ENCODE data around the gene PTGDR. TPM values are rescaled to one million over a fixed set of nuclear protein-coding genes. Genes with fewer than 3 reads are reported as not detected.

The PTGDR gene, protein sequence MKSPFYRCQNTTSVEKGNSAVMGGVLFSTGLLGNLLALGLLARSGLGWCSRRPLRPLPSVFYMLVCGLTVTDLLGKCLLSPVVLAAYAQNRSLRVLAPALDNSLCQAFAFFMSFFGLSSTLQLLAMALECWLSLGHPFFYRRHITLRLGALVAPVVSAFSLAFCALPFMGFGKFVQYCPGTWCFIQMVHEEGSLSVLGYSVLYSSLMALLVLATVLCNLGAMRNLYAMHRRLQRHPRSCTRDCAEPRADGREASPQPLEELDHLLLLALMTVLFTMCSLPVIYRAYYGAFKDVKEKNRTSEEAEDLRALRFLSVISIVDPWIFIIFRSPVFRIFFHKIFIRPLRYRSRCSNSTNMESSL
- 4.2 TPM for total RNA-seq

- ATAC-seq (peak; percentile 64), DNase-seq (ENCODE audit: low spot score) (no peak)
- intact Hi-C loops (cut with DNase I): no loop called here
Measured at GRCh38 chr14:52267501-52268278, at the start of gene PTGDR. Gene PTGDR (plus strand): TSS chr14:52267698. CDS start chr14:52267815, 117 bp downstream.

DNA sequence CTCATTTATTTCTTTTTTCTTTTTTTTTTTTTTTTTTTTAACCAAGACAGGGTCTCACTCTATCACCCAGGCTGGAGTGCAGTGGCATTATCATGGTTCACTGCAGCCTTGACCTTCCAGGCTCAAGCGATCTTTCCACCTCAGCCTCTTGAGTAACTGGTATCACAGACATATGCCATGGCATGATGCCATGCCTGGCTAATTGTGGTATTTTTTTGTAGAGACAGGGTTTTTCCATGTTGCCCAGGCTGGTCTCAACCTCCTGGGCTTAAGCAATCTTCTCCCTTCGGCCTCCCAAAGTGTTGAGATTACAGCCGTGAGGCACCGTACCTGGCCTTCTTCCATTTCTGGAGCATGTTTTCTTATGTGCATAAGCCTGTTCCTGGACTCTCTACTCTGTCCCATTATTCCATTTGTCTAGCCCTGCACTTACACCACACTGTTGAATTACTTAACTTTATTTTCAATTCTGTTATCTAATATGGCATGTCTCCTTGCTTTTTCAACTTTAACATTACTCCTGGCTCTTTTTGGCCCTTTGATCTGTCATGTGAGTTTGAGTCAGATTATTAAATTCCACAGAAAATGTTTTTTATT lies 47.9 kb upstream of the PTGDR start:
- intact Hi-C loops (cut with DNase I): no loop called here
- DNase-seq (ENCODE audit: low spot score): no peak
- no peak for ATAC-seq

DNA sequence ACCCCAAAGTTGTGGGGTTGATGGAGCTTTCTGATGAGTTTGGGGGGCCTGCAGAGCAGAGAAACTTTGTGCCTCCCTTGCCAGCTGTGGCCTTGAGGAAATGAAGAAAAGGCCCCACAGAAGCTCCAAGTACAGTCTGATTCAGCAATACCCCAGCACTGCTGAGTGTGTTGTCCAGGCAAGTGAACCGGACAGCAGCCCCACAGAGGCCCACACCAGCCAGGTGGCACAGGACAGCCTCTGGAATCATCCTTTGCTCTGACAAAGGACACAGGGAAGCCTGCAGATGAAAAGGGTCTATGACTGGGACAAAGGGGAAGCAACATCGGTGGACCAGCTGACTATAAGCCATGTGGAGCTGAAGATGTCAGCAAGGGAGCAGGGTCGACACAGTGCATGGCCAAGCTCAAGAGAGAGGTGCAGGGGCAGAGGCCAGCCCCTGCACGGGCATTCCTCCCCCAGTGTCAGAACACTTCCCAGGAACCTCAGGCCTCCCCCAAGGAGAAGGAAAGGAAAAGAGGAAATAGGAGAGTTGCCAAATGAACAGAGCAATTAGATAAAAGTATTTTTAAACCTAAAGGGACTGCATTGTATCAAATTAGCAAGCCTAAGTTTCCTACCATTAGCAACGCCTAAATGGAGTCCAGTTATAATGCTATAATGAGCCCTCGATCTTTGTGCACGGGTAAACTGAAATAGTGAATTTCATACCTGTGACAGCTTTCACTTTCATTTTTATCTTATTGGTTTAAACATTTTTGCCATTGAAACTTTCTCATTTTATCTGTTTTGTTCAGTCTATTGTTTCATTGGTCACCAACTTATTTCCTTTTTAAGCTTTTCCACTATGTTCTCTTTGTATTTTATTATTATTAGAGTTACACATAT lies 46.3 kb upstream of the PTGDR start:
- no peak for DNase-seq (ENCODE audit: low spot score)
- intact Hi-C loops (cut with DNase I): no loop called here
- ATAC-seq: peak; percentile 17

- DNase-seq (ENCODE audit: low spot score): no peak
- no peak for ATAC-seq
- intact Hi-C loops (cut with DNase I): no loop called here
Measured at GRCh38 chr14:52222901-52223300, 44.6 kb upstream of the PTGDR start.

- DNase-seq (ENCODE audit: low spot score): no peak
- intact Hi-C loops (cut with DNase I): no loop called here
- ATAC-seq: no peak
Measured at GRCh38 chr14:52227619-52228222, 39.8 kb upstream of the PTGDR start.

GRCh38 chr14:52233693-52234092 lies 33.8 kb upstream of the PTGDR start:
- DNase-seq (ENCODE audit: low spot score): no peak
- intact Hi-C loops (cut with DNase I): no loop called here
- ATAC-seq: no peak

- intact Hi-C loops (cut with DNase I): no loop called here
- DNase-seq (ENCODE audit: low spot score): no peak
- no peak for ATAC-seq
Measured at GRCh38 chr14:52235434-52235833, 32.1 kb upstream of the PTGDR start.

GRCh38 chr14:52235866-52236510 lies 31.5 kb upstream of the PTGDR start:
- ATAC-seq (no peak), DNase-seq (ENCODE audit: low spot score) (no peak)
- intact Hi-C loops (cut with DNase I): no loop called here

DNA sequence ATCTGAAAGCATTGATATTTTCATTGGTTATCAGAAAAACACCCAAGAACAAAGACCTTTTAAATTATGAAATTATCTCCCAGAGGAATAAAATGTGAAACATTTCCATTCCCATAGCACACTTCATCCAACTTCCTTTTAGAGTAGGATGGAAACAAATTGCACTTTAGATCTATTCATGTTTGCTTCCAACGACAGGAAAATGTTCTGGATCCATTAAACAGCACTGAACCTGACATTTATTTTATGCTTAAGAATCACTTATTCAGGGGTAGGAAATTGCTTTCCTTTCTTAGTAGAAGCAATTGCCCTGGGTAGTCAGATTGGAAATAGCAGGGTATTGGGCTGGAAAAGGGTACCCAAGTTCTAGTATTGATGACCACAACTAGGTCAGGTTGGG lies 28.8 kb upstream of the PTGDR start:
- ATAC-seq (no peak), DNase-seq (ENCODE audit: low spot score) (no peak)
- intact Hi-C loops (cut with DNase I): no loop called here

GRCh38 chr14:52240623-52241022 lies 26.9 kb upstream of the PTGDR start:
- intact Hi-C loops (cut with DNase I): no loop called here
- no peak for DNase-seq (ENCODE audit: low spot score)
- ATAC-seq: no peak

- ATAC-seq (no peak), DNase-seq (ENCODE audit: low spot score) (no peak)
- intact Hi-C loops (cut with DNase I): no loop called here
Measured at GRCh38 chr14:52241087-52241793, 26.3 kb upstream of the PTGDR start.

- no peak for DNase-seq (ENCODE audit: low spot score)
- ATAC-seq: no peak
- intact Hi-C loops (cut with DNase I): no loop called here
Measured at GRCh38 chr14:52244328-52244727, 23.2 kb upstream of the PTGDR start.

- no peak for DNase-seq (ENCODE audit: low spot score)
- intact Hi-C loops (cut with DNase I): no loop called here
- ATAC-seq: no peak
Measured at GRCh38 chr14:52244997-52245396, 22.5 kb upstream of the PTGDR start.

GRCh38 chr14:52248057-52248456 lies 19.4 kb upstream of the PTGDR start:
- DNase-seq (ENCODE audit: low spot score) (no peak), ATAC-seq (no peak)
- intact Hi-C loops (cut with DNase I): no loop called here

- DNase-seq (ENCODE audit: low spot score) (no peak), ATAC-seq (no peak)
- intact Hi-C loops (cut with DNase I): no loop called here
Measured at GRCh38 chr14:52251724-52252123, 15.8 kb upstream of the PTGDR start.

- no peak for DNase-seq (ENCODE audit: low spot score)
- peak; percentile 77 for ATAC-seq
- intact Hi-C loops (cut with DNase I): no loop called here
Measured at GRCh38 chr14:52253503-52253902, 14.0 kb upstream of the PTGDR start.

DNA sequence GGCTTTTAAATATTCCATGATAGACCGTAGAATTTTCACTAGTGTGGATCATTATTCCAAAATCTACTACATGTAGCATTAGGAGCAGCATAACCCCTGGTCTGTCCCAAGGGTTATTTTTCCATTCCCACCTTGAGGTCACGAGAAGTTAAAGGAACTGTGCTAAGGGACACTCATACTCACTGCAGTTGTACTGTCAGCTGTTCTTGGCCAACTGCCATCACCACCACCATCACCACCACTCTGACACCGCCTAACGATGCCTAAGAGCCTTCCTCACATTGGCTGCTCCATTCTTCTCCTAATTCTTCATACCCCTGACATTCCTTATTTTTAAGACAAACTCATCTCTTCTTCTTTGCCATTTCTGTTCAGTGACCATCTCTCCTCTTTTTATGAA lies 13.4 kb upstream of the PTGDR start:
- intact Hi-C loops (cut with DNase I): no loop called here
- DNase-seq (ENCODE audit: low spot score) (no peak), ATAC-seq (no peak)

DNA sequence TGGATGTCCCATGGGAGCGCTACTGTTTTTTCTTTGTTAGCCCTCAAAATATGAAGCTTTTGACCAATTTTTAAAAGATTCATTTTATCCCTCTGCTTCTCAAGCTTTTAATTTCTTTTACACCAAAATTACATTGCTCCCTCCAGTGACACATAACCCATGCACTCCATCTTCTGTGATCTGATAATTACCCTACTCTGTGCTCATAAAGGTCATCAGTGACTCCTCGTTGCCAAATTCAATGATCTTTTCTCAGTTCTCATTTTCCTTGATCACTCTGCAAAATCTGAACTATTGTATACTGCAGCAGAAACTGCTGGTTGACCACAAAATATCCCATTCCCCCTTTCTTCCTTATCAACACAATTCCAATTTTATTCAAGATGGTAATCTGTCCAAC lies 8.7 kb upstream of the PTGDR start:
- intact Hi-C loops (cut with DNase I): no loop called here
- DNase-seq (ENCODE audit: low spot score) (no peak), ATAC-seq (no peak)
